Metanephros (tissue), 1 donor: ENCODE results near the gene ZNF518B. TPM values are rescaled to one million over a fixed set of nuclear protein-coding genes. Genes with fewer than 3 reads are reported as not detected.

Source experiments
- total RNA-seq: library from RNA; depleted of rRNA; stranded (reverse); fragments of >200 nt; gene quantifications from one replicate; pipeline ENCODE4 v1.2.3, GENCODE V29; 2014

The ZNF518B gene
- 43.2 TPM for total RNA-seq

GRCh38 chr4:10457255-10457801, at the start of gene ZNF518B:
ZNF518B (minus strand) TSS chr4:10457426; CDS start chr4:10446328, 11,098 bp downstream.

Other genes with a start within 250 kb of the ZNF518B start
- gene CLNK, start 227.3 kb upstream of the ZNF518B start, total RNA-seq: 0.93 TPM